ENCODE data around the gene TBL1X. TPM values are rescaled to one million over a fixed set of nuclear protein-coding genes. Genes with fewer than 3 reads are reported as not detected.

The TBL1X gene
- total RNA-seq, 1 experiment from 2014 or later: 14.6 TPM

DNA sequence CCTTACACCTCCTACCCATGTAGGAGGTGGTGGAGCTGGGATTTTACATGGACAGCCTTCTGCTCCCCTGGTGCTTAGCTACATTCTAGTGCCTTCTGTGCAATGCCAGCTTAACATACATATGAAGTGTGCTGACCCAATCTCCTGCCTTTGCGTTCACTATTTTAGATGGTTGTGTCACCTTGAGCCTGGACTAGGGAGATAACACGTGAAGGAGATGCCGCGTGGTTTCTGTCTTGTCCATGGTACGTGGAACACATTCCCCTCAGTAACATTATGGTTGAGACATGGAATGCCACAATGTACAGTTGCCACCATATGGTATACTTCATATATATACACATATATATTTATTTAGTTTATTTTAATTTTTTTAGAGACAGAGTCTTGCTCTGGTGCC lies 54.0 kb downstream of the TBL1X start:
- in situ Hi-C loops (cut with HindIII; ENCODE audit: low pct_unique_long_range_greater_than_20kb, low sequenced_read_pairs) (no loop called here), intact Hi-C loops (cut with micrococcal nuclease; ENCODE audit: unreplicated experiment) (no loop called here)
- no peak for ATAC-seq
- BruUV-seq (replicated peaks): no TSS peak
- no peaks in the 10 kb centered on the region for H3K9me3 ChIP-seq (ENCODE audit: control insufficient read depth, insufficient read depth, low read depth, low read length)
- H3K27ac ChIP-seq (ENCODE audit: low read length): no peak overlapping the region
- POLR2A ChIA-PET: no interaction called here
- no peaks in the 10 kb centered on the region for H3K27me3 ChIP-seq (ENCODE audit: control insufficient read depth, insufficient read depth, low read length)
- H3K36me3 ChIP-seq (ENCODE audit: control insufficient read depth, insufficient read depth, low read length): no peaks in the 10 kb centered on the region
- H3K4me1 ChIP-seq (ENCODE audit: control insufficient read depth, insufficient read depth, low read length): no peaks in the 10 kb centered on the region
- TF ChIP-seq TCF7L2 (IDR thresholded peaks at IDR 0.05; ENCODE audit: low read depth, low read length) (no peak), POLR2AphosphoS5 (IDR thresholded peaks at IDR 0.05; ENCODE audit: low read depth, low read length) (no peak), SIN3A (IDR thresholded peaks at IDR 0.05; ENCODE audit: borderline replicate concordance, insufficient read depth, low read depth, low read length) (no peak)
- TF ChIP-seq, protein P1, sequence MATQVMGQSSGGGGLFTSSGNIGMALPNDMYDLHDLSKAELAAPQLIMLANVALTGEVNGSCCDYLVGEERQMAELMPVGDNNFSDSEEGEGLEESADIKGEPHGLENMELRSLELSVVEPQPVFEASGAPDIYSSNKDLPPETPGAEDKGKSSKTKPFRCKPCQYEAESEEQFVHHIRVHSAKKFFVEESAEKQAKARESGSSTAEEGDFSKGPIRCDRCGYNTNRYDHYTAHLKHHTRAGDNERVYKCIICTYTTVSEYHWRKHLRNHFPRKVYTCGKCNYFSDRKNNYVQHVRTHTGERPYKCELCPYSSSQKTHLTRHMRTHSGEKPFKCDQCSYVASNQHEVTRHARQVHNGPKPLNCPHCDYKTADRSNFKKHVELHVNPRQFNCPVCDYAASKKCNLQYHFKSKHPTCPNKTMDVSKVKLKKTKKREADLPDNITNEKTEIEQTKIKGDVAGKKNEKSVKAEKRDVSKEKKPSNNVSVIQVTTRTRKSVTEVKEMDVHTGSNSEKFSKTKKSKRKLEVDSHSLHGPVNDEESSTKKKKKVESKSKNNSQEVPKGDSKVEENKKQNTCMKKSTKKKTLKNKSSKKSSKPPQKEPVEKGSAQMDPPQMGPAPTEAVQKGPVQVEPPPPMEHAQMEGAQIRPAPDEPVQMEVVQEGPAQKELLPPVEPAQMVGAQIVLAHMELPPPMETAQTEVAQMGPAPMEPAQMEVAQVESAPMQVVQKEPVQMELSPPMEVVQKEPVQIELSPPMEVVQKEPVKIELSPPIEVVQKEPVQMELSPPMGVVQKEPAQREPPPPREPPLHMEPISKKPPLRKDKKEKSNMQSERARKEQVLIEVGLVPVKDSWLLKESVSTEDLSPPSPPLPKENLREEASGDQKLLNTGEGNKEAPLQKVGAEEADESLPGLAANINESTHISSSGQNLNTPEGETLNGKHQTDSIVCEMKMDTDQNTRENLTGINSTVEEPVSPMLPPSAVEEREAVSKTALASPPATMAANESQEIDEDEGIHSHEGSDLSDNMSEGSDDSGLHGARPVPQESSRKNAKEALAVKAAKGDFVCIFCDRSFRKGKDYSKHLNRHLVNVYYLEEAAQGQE (IDR thresholded peaks at IDR 0.05; ENCODE audit: insufficient read depth in 1 of 2, low read depth in 2 of 2, low read length in 1 of 2): no peak
- TF ChIP-seq, protein P2, sequence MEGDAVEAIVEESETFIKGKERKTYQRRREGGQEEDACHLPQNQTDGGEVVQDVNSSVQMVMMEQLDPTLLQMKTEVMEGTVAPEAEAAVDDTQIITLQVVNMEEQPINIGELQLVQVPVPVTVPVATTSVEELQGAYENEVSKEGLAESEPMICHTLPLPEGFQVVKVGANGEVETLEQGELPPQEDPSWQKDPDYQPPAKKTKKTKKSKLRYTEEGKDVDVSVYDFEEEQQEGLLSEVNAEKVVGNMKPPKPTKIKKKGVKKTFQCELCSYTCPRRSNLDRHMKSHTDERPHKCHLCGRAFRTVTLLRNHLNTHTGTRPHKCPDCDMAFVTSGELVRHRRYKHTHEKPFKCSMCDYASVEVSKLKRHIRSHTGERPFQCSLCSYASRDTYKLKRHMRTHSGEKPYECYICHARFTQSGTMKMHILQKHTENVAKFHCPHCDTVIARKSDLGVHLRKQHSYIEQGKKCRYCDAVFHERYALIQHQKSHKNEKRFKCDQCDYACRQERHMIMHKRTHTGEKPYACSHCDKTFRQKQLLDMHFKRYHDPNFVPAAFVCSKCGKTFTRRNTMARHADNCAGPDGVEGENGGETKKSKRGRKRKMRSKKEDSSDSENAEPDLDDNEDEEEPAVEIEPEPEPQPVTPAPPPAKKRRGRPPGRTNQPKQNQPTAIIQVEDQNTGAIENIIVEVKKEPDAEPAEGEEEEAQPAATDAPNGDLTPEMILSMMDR (IDR thresholded peaks at IDR 0.05): no peak
- CTCF ChIA-PET: no interaction called here
- H3K4me3 ChIP-seq (ENCODE audit: low read depth in 2 of 2, low read length in 2 of 2): no peak overlapping the region
- no peak for DNase-seq (ENCODE audit: low read depth, low spot score)

DNA sequence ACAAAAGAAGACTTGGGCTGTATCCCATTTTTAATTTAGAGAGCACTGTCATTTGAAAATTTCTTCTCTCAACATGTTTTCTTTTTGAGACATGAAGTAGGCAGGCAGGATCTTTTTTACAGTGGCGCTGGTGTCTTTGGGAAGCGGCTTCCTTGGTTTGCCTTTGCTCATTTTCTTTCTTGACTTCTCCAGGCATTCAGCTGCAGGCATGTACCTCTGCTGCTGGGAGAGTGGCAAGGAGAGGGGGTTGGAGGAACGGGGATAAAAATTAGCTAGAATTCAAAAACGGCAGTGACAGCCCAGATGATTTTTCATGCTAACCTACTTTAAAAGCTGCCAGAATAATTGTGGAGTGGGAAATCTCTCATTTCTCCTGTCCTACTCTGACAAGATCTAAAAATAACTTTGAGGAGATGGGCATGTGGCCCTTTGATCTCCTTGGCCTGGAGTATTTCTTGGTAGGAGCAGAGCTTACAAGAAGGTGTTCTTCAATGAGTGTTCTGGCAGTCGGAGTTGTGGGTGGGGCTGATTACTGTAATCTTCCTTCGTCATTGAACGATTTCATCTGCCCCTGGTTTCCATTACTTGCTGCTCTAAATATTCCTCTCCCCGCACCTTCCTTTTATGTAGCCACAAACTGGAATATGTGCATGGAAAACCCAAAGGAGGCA lies 54.8 kb downstream of the TBL1X start:
- Histone ChIP-seq H3K9me3 (ENCODE audit: control insufficient read depth, insufficient read depth, low read depth, low read length) (no peaks in the 10 kb centered on the region), H3K4me1 (ENCODE audit: control insufficient read depth, insufficient read depth, low read length) (no peaks in the 10 kb centered on the region), H3K36me3 (ENCODE audit: control insufficient read depth, insufficient read depth, low read length) (no peaks in the 10 kb centered on the region), H3K27me3 (ENCODE audit: control insufficient read depth, insufficient read depth, low read length) (no peaks in the 10 kb centered on the region), H3K27ac (ENCODE audit: low read length) (no peak overlapping the region), H3K4me3 (ENCODE audit: low read depth in 2 of 2, low read length in 2 of 2) (no peak overlapping the region)
- in situ Hi-C loops (cut with HindIII; ENCODE audit: low pct_unique_long_range_greater_than_20kb, low sequenced_read_pairs) (no loop called here), intact Hi-C loops (cut with micrococcal nuclease; ENCODE audit: unreplicated experiment) (no loop called here)
- ATAC-seq (no peak), DNase-seq (ENCODE audit: low read depth, low spot score) (no peak)
- no peak for TF ChIP-seq SIN3A (IDR thresholded peaks at IDR 0.05; ENCODE audit: borderline replicate concordance, insufficient read depth, low read depth, low read length)
- TF ChIP-seq POLR2AphosphoS5 (IDR thresholded peaks at IDR 0.05; ENCODE audit: low read depth, low read length): no peak
- TF ChIP-seq TCF7L2 (IDR thresholded peaks at IDR 0.05; ENCODE audit: low read depth, low read length): no peak
- TF ChIP-seq, protein P2 (IDR thresholded peaks at IDR 0.05): no peak
- TF ChIP-seq, protein P1 (IDR thresholded peaks at IDR 0.05; ENCODE audit: insufficient read depth in 1 of 2, low read depth in 2 of 2, low read length in 1 of 2): no peak
- ChIA-PET CTCF (no interaction called here), POLR2A (no interaction called here)
- BruUV-seq (replicated peaks): no TSS peak
